HG03575 (cell line): ENCODE results near the gene SPSB4.

Source experiments
- ATAC-seq: cut with Tn5 transposase; IDR thresholded peaks from one replicate; pipeline ENCODE4 v1.9.1; 2021; ENCODE audit not compliant: unreplicated experiment, insufficient number of reproducible peaks, low FRiP score; ENCODE audit errors: extremely low read depth

The SPSB4 gene

GRCh38 chr3:141051443-141052200 is 475 bp downstream of the SPSB4 start:
- no peak for ATAC-seq

GRCh38 chr3:141052201-141053069 is 1.3 kb downstream of the SPSB4 start:
- no peak for ATAC-seq

GRCh38 chr3:141055136-141055535 is 4.0 kb downstream of the SPSB4 start:
- no peak for ATAC-seq

GRCh38 chr3:141055536-141056445 is 4.6 kb downstream of the SPSB4 start:
- no peak for ATAC-seq

GRCh38 chr3:141056751-141057171 is 5.6 kb downstream of the SPSB4 start:
- ATAC-seq = no peak

- no peak for ATAC-seq
These were observed 6.3 kb downstream of the SPSB4 start for GRCh38 chr3:141057436-141057835.

- ATAC-seq = no peak
These were observed 7.0 kb downstream of the SPSB4 start for GRCh38 chr3:141057946-141058800.

- ATAC-seq = no peak
These were observed 7.8 kb downstream of the SPSB4 start for GRCh38 chr3:141058996-141059395.

- no peak for ATAC-seq
These were observed 8.7 kb downstream of the SPSB4 start for GRCh38 chr3:141059816-141060215.

- no peak for ATAC-seq
These were observed 9.2 kb downstream of the SPSB4 start for GRCh38 chr3:141060327-141060726.

- no peak for ATAC-seq
These were observed 12.7 kb downstream of the SPSB4 start for GRCh38 chr3:141063831-141064230.

- ATAC-seq = no peak
These were observed 13.2 kb downstream of the SPSB4 start for GRCh38 chr3:141064255-141064926.

GRCh38 chr3:141065258-141065657 is 14.1 kb downstream of the SPSB4 start:
- ATAC-seq = no peak

- ATAC-seq = no peak
These were observed 15.0 kb downstream of the SPSB4 start for GRCh38 chr3:141065841-141066805.

GRCh38 chr3:141067206-141067974 is 16.2 kb downstream of the SPSB4 start:
- ATAC-seq = no peak

GRCh38 chr3:141070229-141070628 is 19.1 kb downstream of the SPSB4 start:
- no peak for ATAC-seq
